ENCODE data around the gene MAPK12. TPM values are rescaled to one million over a fixed set of nuclear protein-coding genes. Genes with fewer than 3 reads are reported as not detected.

Gene MAPK12
- total and polyA plus RNA-seq, 4 donors = 13.2 to 57.6 (median 25.4) TPM

DNA sequence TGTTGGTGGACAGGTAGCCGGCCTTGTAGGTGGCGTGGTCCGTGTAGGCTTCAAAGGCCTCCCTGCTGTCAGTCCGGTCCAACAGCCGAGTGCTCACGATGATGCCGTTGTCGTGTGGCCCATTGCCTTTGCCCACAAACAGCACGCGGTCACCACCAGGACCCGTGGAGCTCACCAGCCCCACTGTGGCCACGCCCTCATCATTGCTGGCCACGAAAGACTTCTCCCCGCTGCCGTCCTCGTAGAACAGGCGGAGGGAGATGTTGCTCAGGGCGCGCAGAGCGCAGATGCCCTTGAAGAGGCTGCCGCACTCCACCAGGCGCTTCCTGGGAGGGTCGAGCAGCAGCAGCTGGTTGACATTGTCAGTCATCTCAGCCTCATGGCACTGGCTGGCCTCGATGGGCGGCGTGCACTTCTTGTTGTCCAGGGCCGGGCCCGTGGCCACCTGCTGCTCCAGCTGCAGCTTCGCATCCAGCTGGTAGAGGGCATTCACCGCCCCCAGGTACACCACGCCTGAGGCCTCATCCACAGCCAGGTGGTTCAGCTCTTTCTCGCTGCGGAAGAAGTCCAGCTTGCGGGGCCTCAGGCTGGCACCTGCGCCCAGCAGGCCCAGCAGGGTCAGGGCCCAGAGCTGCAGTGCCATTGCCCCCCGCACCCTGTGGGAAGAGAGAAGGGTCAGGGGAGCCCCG lies 28.6 kb upstream of the MAPK12 start:
- Histone ChIP-seq H3K27ac (ENCODE audit: low read depth, low read length) (no peak overlapping the region), H3K4me1 (ENCODE audit: control insufficient read depth, insufficient read depth, low read length) (peaks cover 27% of the 10 kb centered on the region), H3K36me3 (ENCODE audit: control insufficient read depth, insufficient read depth, low read length) (peaks cover 96% of the 10 kb centered on the region), H3K4me3 (ENCODE audit: low read depth, low read length) (no peak overlapping the region), H3K27me3 (ENCODE audit: control insufficient read depth, insufficient read depth, low read length) (no peaks in the 10 kb centered on the region), H3K9me3 (ENCODE audit: control insufficient read depth, insufficient read depth, low read length) (no peaks in the 10 kb centered on the region)
- DNase-seq (ENCODE audit: low read depth in 4 of 6, low spot score in 6 of 6) = no peak
- WGBS (ENCODE audit: insufficient coverage) = 93% methylated on average over 35 of the region's 37 CpGs

DNA sequence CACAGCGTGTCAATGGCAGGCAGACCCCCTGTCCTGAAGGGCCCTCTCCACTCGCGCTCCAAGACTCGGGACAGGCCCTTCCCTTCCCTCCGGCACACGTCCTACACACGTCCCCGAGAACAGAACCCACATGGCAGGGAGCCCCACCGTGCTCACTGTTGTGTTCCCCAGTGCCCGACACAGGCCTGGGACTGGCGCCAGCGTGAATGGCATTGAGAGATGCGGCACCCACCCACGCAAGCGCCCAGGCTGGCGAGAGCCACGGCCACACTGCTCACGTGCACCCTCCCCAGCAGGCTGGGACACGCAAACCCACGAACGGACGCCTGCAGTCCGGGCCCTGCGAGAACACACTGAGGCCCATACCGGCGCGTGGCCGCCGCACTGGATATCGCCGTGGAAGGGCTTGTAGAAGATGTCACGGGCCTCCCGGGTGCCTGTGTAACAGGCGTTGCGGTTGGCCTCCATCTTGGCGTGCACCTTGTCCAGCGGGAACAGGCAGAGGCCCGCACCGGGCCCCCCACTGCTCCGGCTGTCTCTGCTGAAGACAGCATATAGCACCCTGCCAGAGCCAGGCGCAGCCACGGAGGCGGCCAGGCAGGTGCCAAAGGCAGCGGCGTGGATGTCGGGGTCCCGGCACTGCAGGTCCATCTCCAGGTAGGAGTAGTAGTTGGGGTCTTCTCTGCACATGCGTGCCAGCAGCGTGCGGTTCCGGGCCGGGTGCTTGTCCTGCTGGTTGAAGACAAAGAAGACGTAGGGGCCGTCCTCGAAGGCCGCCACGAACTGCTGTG lies 27.9 kb upstream of the MAPK12 start:
- DNase-seq (ENCODE audit: low read depth in 4 of 6, low spot score in 6 of 6) = no peak
- H3K27me3 ChIP-seq (ENCODE audit: control insufficient read depth, insufficient read depth, low read length) = no peaks in the 10 kb centered on the region
- peaks cover 97% of the 10 kb centered on the region for H3K36me3 ChIP-seq (ENCODE audit: control insufficient read depth, insufficient read depth, low read length)
- no peak overlapping the region for H3K4me3 ChIP-seq (ENCODE audit: low read depth, low read length)
- H3K27ac ChIP-seq (ENCODE audit: low read depth, low read length) = no peak overlapping the region
- 95% methylated on average over 57 of the region's 57 CpGs for WGBS (ENCODE audit: insufficient coverage)
- peaks cover 22% of the 10 kb centered on the region for H3K4me1 ChIP-seq (ENCODE audit: control insufficient read depth, insufficient read depth, low read length)
- no peaks in the 10 kb centered on the region for H3K9me3 ChIP-seq (ENCODE audit: control insufficient read depth, insufficient read depth, low read length)

DNA sequence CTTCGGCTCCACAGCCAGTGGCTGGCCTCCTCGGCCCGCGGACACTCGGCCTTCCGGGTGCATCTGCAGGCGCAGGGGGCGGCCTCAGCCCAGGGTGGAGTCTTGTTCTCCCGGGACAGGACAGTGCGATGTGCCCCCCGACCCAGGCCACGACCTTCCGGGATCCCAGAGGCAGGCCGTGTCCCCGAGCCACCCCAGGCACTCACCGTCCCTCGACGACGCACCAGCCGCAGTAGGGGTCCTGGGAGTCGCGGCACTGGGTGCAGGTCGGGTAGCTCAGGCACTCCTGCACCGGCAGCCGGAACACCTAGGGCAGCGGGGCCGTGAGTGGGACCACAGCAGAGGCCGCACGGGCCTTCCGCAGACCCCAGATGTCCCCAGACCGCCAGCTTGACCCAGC lies 26.2 kb upstream of the MAPK12 start:
- 95% methylated on average over 30 of the region's 31 CpGs for WGBS (ENCODE audit: insufficient coverage)
- Histone ChIP-seq H3K27ac (ENCODE audit: low read depth, low read length) (no peak overlapping the region), H3K9me3 (ENCODE audit: control insufficient read depth, insufficient read depth, low read length) (no peaks in the 10 kb centered on the region), H3K4me1 (ENCODE audit: control insufficient read depth, insufficient read depth, low read length) (peaks cover 6% of the 10 kb centered on the region), H3K36me3 (ENCODE audit: control insufficient read depth, insufficient read depth, low read length) (peaks cover 99% of the 10 kb centered on the region), H3K4me3 (ENCODE audit: low read depth, low read length) (no peak overlapping the region), H3K27me3 (ENCODE audit: control insufficient read depth, insufficient read depth, low read length) (no peaks in the 10 kb centered on the region)
- no peak for DNase-seq (ENCODE audit: low read depth in 4 of 6, low spot score in 6 of 6)

DNA sequence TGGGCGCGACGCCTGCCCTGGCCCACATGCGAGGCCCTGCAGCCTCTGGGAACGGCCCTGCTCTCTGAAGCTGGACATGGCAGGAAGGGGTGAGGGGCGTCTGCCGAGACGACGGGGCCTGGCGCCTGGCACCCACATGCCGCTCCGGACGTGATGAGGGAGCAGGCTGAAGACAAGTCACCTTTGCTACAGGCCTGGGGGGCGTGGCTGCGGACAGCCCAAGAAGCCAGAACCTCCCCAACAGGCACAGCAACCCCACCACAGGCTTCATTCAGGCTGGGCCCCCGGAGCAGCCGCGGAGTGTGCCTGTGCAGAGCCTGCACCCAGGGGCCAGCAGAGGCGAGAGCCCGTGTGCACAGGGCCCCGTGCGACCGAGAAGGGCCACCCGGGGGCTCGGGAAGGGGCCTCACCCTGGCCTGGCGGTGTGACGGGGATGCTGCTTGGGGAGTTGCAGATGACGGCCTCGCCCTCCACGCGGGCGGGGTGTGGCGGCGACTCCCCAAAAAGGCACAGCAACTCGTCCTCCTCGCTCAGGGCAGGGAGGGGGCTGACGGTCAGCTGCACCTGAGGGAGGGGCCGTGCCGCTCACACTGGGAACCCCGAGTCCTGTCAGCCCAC lies 25.3 kb upstream of the MAPK12 start:
- H3K4me3 ChIP-seq (ENCODE audit: low read depth, low read length) = no peak overlapping the region
- no peaks in the 10 kb centered on the region for H3K27me3 ChIP-seq (ENCODE audit: control insufficient read depth, insufficient read depth, low read length)
- WGBS (ENCODE audit: insufficient coverage) = 93% methylated on average over 40 of the region's 40 CpGs
- H3K36me3 ChIP-seq (ENCODE audit: control insufficient read depth, insufficient read depth, low read length) = peaks cover 100% of the 10 kb centered on the region
- DNase-seq (ENCODE audit: low read depth in 4 of 6, low spot score in 6 of 6) = no peak
- no peaks in the 10 kb centered on the region for H3K9me3 ChIP-seq (ENCODE audit: control insufficient read depth, insufficient read depth, low read length)
- H3K4me1 ChIP-seq (ENCODE audit: control insufficient read depth, insufficient read depth, low read length) = no peaks in the 10 kb centered on the region
- no peak overlapping the region for H3K27ac ChIP-seq (ENCODE audit: low read depth, low read length)

DNA sequence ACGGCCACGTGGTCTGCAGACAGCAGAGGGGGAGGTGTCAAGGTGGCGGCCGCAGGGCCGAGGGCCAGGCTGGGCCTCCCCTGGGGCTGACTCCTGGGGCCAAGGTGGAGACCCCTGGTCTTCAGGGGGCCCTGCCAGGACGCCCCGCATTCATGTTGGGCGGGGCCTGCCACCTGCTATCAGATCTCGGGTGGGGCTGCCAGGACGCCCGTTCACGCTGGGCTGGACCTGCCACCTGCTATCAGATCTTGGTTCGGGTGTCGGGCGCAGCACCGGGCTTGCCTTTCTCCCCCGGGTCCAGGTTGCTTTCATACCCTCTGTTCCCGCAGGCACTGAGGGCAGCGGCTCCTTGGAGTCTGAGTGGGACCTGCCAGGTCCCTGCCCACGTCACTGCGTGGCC lies 24.8 kb upstream of the MAPK12 start:
- 96% methylated on average over 21 of the region's 21 CpGs for WGBS (ENCODE audit: insufficient coverage)
- no peaks in the 10 kb centered on the region for H3K9me3 ChIP-seq (ENCODE audit: control insufficient read depth, insufficient read depth, low read length)
- DNase-seq (ENCODE audit: low read depth in 4 of 6, low spot score in 6 of 6) = no peak
- H3K27ac ChIP-seq (ENCODE audit: low read depth, low read length) = no peak overlapping the region
- peaks cover 100% of the 10 kb centered on the region for H3K36me3 ChIP-seq (ENCODE audit: control insufficient read depth, insufficient read depth, low read length)
- H3K27me3 ChIP-seq (ENCODE audit: control insufficient read depth, insufficient read depth, low read length) = no peaks in the 10 kb centered on the region
- no peaks in the 10 kb centered on the region for H3K4me1 ChIP-seq (ENCODE audit: control insufficient read depth, insufficient read depth, low read length)
- H3K4me3 ChIP-seq (ENCODE audit: low read depth, low read length) = no peak overlapping the region

DNA sequence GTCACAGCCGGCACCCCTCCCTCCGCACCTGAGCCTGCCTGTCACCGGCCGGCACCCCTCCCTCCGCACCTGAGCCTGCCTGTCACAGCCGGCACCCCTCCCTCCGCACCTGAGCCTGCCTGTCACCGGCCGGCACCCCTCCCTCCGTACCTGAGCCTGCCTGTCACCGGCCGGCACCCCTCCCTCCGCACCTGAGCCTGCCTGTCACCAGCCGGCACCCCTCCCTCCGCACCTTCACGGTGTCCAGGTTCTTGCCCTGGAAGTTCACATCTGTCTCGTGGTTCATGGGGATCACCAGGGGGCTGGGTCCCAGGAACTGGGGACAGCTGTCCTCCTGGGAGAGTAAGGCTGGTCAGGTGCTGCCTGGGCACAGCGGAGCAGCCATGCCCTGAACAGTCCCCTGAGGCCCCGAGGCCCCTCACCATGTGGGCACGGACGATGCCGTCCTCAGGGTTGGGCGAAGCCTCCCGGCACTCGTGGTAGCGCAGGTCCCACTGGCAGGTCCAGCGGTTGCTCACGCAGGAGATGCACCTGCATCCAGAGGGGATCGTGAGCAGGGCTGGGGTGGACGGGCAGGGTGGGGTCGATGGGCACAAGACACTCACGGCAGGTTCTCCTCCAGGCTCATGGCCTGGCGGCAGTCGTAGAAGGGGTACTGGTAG lies 24.2 kb upstream of the MAPK12 start:
- no peaks in the 10 kb centered on the region for H3K4me1 ChIP-seq (ENCODE audit: control insufficient read depth, insufficient read depth, low read length)
- WGBS (ENCODE audit: insufficient coverage) = 96% methylated on average over 27 of the region's 34 CpGs
- peaks cover 100% of the 10 kb centered on the region for H3K36me3 ChIP-seq (ENCODE audit: control insufficient read depth, insufficient read depth, low read length)
- H3K27me3 ChIP-seq (ENCODE audit: control insufficient read depth, insufficient read depth, low read length) = no peaks in the 10 kb centered on the region
- H3K9me3 ChIP-seq (ENCODE audit: control insufficient read depth, insufficient read depth, low read length) = no peaks in the 10 kb centered on the region
- no peak overlapping the region for H3K27ac ChIP-seq (ENCODE audit: low read depth, low read length)
- no peak for DNase-seq (ENCODE audit: low read depth in 4 of 6, low spot score in 6 of 6)
- H3K4me3 ChIP-seq (ENCODE audit: low read depth, low read length) = no peak overlapping the region

DNA sequence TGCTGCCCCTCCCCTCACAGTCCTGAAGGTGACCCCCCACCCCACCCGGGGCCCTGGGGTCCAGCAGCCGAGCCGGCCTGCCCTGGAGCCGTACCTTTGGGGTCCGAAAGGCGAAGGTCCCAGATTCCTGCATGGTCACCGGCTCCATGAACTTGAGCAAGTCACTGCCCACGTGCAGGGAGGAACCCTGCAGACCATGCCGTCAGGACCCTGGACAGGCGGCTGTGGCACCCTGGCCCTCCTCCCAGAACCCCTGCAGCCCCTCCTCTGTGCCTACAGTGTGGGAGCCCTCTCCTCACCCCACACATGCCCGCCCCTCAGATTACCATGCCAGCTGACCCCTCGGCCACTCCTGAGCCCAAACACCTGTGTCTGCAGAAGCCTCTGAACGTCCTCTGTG lies 23.0 kb upstream of the MAPK12 start:
- peaks cover 100% of the 10 kb centered on the region for H3K36me3 ChIP-seq (ENCODE audit: control insufficient read depth, insufficient read depth, low read length)
- H3K4me1 ChIP-seq (ENCODE audit: control insufficient read depth, insufficient read depth, low read length) = no peaks in the 10 kb centered on the region
- DNase-seq (ENCODE audit: low read depth in 4 of 6, low spot score in 6 of 6) = no peak
- WGBS (ENCODE audit: insufficient coverage) = 93% methylated on average over 12 of the region's 13 CpGs
- H3K27ac ChIP-seq (ENCODE audit: low read depth, low read length) = no peak overlapping the region
- no peak overlapping the region for H3K4me3 ChIP-seq (ENCODE audit: low read depth, low read length)
- no peaks in the 10 kb centered on the region for H3K27me3 ChIP-seq (ENCODE audit: control insufficient read depth, insufficient read depth, low read length)
- H3K9me3 ChIP-seq (ENCODE audit: control insufficient read depth, insufficient read depth, low read length) = no peaks in the 10 kb centered on the region

DNA sequence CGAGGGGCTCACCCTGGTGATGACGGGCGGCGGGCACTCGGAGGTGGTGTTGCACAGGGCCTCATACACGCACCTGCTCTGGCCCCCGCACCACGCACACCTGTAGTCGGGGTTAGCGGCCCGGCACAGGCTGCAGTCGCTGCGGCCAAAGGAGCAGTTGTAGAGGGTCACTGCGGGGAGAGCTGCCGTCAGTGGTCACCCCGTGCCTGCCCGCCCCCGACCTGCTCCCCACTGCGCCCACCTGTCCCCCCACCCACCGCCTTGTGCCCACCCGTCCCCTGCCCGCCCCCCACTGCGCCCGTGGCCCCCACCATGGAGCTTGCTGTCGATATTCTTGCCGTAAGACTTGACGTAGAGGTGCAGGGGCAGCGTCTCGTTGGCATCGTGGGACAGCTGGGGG lies 22.3 kb upstream of the MAPK12 start:
- 95% methylated on average over 20 of the region's 30 CpGs for WGBS (ENCODE audit: insufficient coverage)
- H3K4me3 ChIP-seq (ENCODE audit: low read depth, low read length) = no peak overlapping the region
- peaks cover 100% of the 10 kb centered on the region for H3K36me3 ChIP-seq (ENCODE audit: control insufficient read depth, insufficient read depth, low read length)
- no peaks in the 10 kb centered on the region for H3K9me3 ChIP-seq (ENCODE audit: control insufficient read depth, insufficient read depth, low read length)
- H3K4me1 ChIP-seq (ENCODE audit: control insufficient read depth, insufficient read depth, low read length) = no peaks in the 10 kb centered on the region
- DNase-seq (ENCODE audit: low read depth in 4 of 6, low spot score in 6 of 6) = no peak
- H3K27ac ChIP-seq (ENCODE audit: low read depth, low read length) = no peak overlapping the region
- H3K27me3 ChIP-seq (ENCODE audit: control insufficient read depth, insufficient read depth, low read length) = no peaks in the 10 kb centered on the region

DNA sequence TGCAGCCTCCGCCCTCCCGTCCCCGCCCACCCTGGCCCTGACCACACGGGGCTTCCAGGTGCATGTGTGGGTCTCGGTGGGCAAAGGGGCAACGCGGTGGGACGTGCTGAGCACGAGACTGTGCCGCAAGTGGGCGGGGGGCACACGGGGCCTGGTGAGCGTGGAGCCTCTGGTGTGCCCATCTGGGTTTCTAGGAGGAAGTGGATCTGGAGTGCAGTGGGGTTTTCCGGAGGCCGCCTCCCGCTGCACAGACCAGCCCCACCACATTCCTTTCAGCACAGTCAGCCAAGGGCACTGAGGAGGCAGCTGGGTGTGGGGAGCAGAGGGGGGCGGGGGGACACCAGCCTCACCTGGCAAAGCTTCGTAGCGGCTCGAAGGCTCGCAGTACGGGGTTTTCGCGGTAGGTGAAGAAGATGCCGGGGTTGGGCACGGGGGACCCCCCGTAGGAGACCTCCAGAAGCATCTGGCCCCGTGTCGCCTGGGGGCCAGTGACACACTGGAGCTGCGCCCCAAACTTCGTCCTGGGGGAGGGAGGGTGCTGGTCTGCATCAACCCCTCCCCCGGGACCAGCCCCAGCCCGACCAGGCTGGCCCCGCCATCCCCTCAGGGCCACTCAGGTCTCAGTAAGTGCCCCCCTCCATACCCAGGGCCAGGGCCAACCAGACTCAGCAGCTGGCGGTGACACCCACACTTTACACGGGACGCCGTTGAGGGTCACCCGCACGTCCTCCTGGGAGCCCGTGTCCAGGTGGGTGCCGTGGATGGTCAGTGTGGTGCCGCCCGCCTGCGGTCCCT lies 21.1 kb upstream of the MAPK12 start:
- 92% methylated on average over 28 of the region's 45 CpGs for whole genome bisulfite sequencing (ENCODE audit: insufficient coverage)
- Histone ChIP-seq H3K27me3 (ENCODE audit: control insufficient read depth, insufficient read depth, low read length) (no peaks in the 10 kb centered on the region), H3K4me1 (ENCODE audit: control insufficient read depth, insufficient read depth, low read length) (no peaks in the 10 kb centered on the region), H3K9me3 (ENCODE audit: control insufficient read depth, insufficient read depth, low read length) (no peaks in the 10 kb centered on the region), H3K4me3 (ENCODE audit: low read depth, low read length) (no peak overlapping the region), H3K36me3 (ENCODE audit: control insufficient read depth, insufficient read depth, low read length) (peaks cover 100% of the 10 kb centered on the region), H3K27ac (ENCODE audit: low read depth, low read length) (no peak overlapping the region)
- DNase-seq (ENCODE audit: low read depth in 4 of 6, low spot score in 6 of 6) = no peak
